ENCODE measurements around the gene OTOGL.

The OTOGL gene

GRCh38 chr12:80166751-80167150, 67.4 kb downstream of the OTOGL start:
- DNase-seq (ENCODE audit: low read depth), result no peak
- H3K4me3 ChIP-seq (ENCODE audit: low read depth, low read length), result no peak overlapping the region
- TF ChIP-seq MYC (IDR thresholded peaks at IDR 0.05; ENCODE audit: low read depth, low read length) (no peak), POLR2A (IDR thresholded peaks at IDR 0.05; ENCODE audit: extremely low read depth, insufficient read length) (no peak), MAX (IDR thresholded peaks at IDR 0.05; ENCODE audit: low read depth, low read length) (no peak), CTCF (IDR thresholded peaks at IDR 0.05; ENCODE audit: low read depth, low read length) (no peak)

- TF ChIP-seq MYC (IDR thresholded peaks at IDR 0.05; ENCODE audit: low read depth, low read length) (no peak), POLR2A (IDR thresholded peaks at IDR 0.05; ENCODE audit: extremely low read depth, insufficient read length) (no peak), CTCF (IDR thresholded peaks at IDR 0.05; ENCODE audit: low read depth, low read length) (no peak), MAX (IDR thresholded peaks at IDR 0.05; ENCODE audit: low read depth, low read length) (no peak)
- no peak for DNase-seq (ENCODE audit: low read depth)
- H3K4me3 ChIP-seq (ENCODE audit: low read depth, low read length), result no peak overlapping the region
Observed at GRCh38 chr12:80168936-80169335, 69.6 kb downstream of the OTOGL start.

GRCh38 chr12:80170915-80171314, 71.6 kb downstream of the OTOGL start:
- TF ChIP-seq MAX (IDR thresholded peaks at IDR 0.05; ENCODE audit: low read depth, low read length), result no peak
- no peak for TF ChIP-seq MYC (IDR thresholded peaks at IDR 0.05; ENCODE audit: low read depth, low read length)
- no peak for TF ChIP-seq POLR2A (IDR thresholded peaks at IDR 0.05; ENCODE audit: extremely low read depth, insufficient read length)
- no peak for TF ChIP-seq CTCF (IDR thresholded peaks at IDR 0.05; ENCODE audit: low read depth, low read length)
- no peak overlapping the region for H3K4me3 ChIP-seq (ENCODE audit: low read depth, low read length)
- no peak for DNase-seq (ENCODE audit: low read depth)

- TF ChIP-seq CTCF (IDR thresholded peaks at IDR 0.05; ENCODE audit: low read depth, low read length), result no peak
- TF ChIP-seq POLR2A (IDR thresholded peaks at IDR 0.05; ENCODE audit: extremely low read depth, insufficient read length), result no peak
- no peak for TF ChIP-seq MAX (IDR thresholded peaks at IDR 0.05; ENCODE audit: low read depth, low read length)
- no peak for TF ChIP-seq MYC (IDR thresholded peaks at IDR 0.05; ENCODE audit: low read depth, low read length)
- no peak for DNase-seq (ENCODE audit: low read depth)
- no peak overlapping the region for H3K4me3 ChIP-seq (ENCODE audit: low read depth, low read length)
Observed at GRCh38 chr12:80173083-80173864, 73.9 kb downstream of the OTOGL start.

GRCh38 chr12:80175307-80175930, 76.1 kb downstream of the OTOGL start:
- no peak overlapping the region for H3K4me3 ChIP-seq (ENCODE audit: low read depth, low read length)
- TF ChIP-seq MAX (IDR thresholded peaks at IDR 0.05; ENCODE audit: low read depth, low read length) (no peak), POLR2A (IDR thresholded peaks at IDR 0.05; ENCODE audit: extremely low read depth, insufficient read length) (no peak), CTCF (IDR thresholded peaks at IDR 0.05; ENCODE audit: low read depth, low read length) (no peak), MYC (IDR thresholded peaks at IDR 0.05; ENCODE audit: low read depth, low read length) (no peak)
- no peak for DNase-seq (ENCODE audit: low read depth)
